22Rv1 (cell line): Measurements from ENCODE around the gene SERPINI1.
A peak's percentile ranks its signal among the peaks of the same experiment; 100 is the strongest.

ENCODE experiments used
- H3K27ac ChIP-seq: fragments of 450-650 bp; 2 replicates; pipeline ENCODE4 v1.5.1; 2017
- CTCF ChIP-seq: fragments of 450-650 bp; IDR thresholded peaks from 2 replicates; pipeline ENCODE4 v1.5.1; 2017; ENCODE audit warnings: mild to moderate bottlenecking
- ZFX ChIP-seq: fragments of 450-650 bp; IDR thresholded peaks from 2 replicates; pipeline ENCODE4 v1.6.1; 2017; ENCODE audit warnings: antibody characterized with exemption, borderline replicate concordance

The SERPINI1 gene

GRCh38 chr3:167723872-167724271, 11.6 kb upstream of the SERPINI1 start:
- no peak for TF ChIP-seq CTCF
- no peak for TF ChIP-seq ZFX
- H3K27ac ChIP-seq: no peak overlapping the region

- H3K27ac ChIP-seq: no peak overlapping the region
- TF ChIP-seq CTCF (no peak), ZFX (no peak)
Observed at GRCh38 chr3:167728176-167728575, 7.3 kb upstream of the SERPINI1 start.

- TF ChIP-seq CTCF: no peak
- TF ChIP-seq ZFX: no peak
- no peak overlapping the region for H3K27ac ChIP-seq
Observed at GRCh38 chr3:167728632-167729323, 6.7 kb upstream of the SERPINI1 start.

- no peak for TF ChIP-seq CTCF
- no peak for TF ChIP-seq ZFX
- no peak overlapping the region for H3K27ac ChIP-seq
Observed at GRCh38 chr3:167729591-167729990, 5.9 kb upstream of the SERPINI1 start.

GRCh38 chr3:167731393-167731792, 4.1 kb upstream of the SERPINI1 start:
- TF ChIP-seq ZFX (no peak), CTCF (no peak)
- no peak overlapping the region for H3K27ac ChIP-seq

- no peak for TF ChIP-seq ZFX
- TF ChIP-seq CTCF: no peak
- H3K27ac ChIP-seq: no peak overlapping the region
Observed at GRCh38 chr3:167732313-167733065, 3.0 kb upstream of the SERPINI1 start.

GRCh38 chr3:167733961-167734497, 1.5 kb upstream of the SERPINI1 start:
- TF ChIP-seq CTCF: no peak
- TF ChIP-seq ZFX: no peak
- peak overlapping the region; percentile 88 for H3K27ac ChIP-seq
